GM12865 (cell line): ENCODE results near the gene SH3PXD2A.

Source experiments
- DNase-seq: peaks from one replicate; pipeline ENCODE4 v3.0.0; 2010; ENCODE audit warnings: low read depth
- H3K4me3 ChIP-seq: 2 replicates; pipeline ENCODE4 v1.5.1; 2011; ENCODE audit warnings: mild to moderate bottlenecking, low read depth, low read length, control low read depth
- CTCF ChIP-seq: IDR thresholded peaks from 2 replicates; pipeline ENCODE4 v1.5.1; 2011; ENCODE audit warnings: low read length, control low read depth, low read depth, inconsistent platforms; ENCODE audit not compliant: insufficient read depth; ENCODE audit errors: missing control alignments

Gene SH3PXD2A

GRCh38 chr10:103792547-103792946 lies 62.8 kb downstream of the SH3PXD2A start:
- DNase-seq, result no peak

GRCh38 chr10:103791858-103792257 lies 63.5 kb downstream of the SH3PXD2A start:
- no peak for TF ChIP-seq CTCF
- DNase-seq, result no peak
- H3K4me3 ChIP-seq, result no peak overlapping the region

More at GRCh38 chr10:103792547-103792946, 62.8 kb downstream of the SH3PXD2A start:
- no peak overlapping the region for H3K4me3 ChIP-seq
- no peak for TF ChIP-seq CTCF

- no peak for DNase-seq
- no peak overlapping the region for H3K4me3 ChIP-seq
- no peak for TF ChIP-seq CTCF
Observed at GRCh38 chr10:103791291-103791690, 64.1 kb downstream of the SH3PXD2A start.

GRCh38 chr10:103790580-103790979 lies 64.8 kb downstream of the SH3PXD2A start:
- DNase-seq, result no peak
- H3K4me3 ChIP-seq, result no peak overlapping the region
- no peak for TF ChIP-seq CTCF

- no peak overlapping the region for H3K4me3 ChIP-seq
- no peak for DNase-seq
- TF ChIP-seq CTCF, result no peak
Observed at GRCh38 chr10:103789771-103790201, 65.6 kb downstream of the SH3PXD2A start.

- no peak for DNase-seq
- H3K4me3 ChIP-seq, result no peak overlapping the region
- no peak for TF ChIP-seq CTCF
Observed at GRCh38 chr10:103789161-103789560, 66.2 kb downstream of the SH3PXD2A start.

- no peak for DNase-seq
- no peak for TF ChIP-seq CTCF
- H3K4me3 ChIP-seq, result no peak overlapping the region
Observed at GRCh38 chr10:103787331-103787730, 68.0 kb downstream of the SH3PXD2A start.
